HG02763 (cell line): Measurements from ENCODE around the gene VDAC1.

ENCODE experiments used
- ATAC-seq: cut with Tn5 transposase; IDR thresholded peaks from one replicate; pipeline ENCODE4 v1.9.1; 2021; ENCODE audit warnings: mild to moderate bottlenecking, moderate library complexity; ENCODE audit not compliant: unreplicated experiment

Gene VDAC1

GRCh38 chr5:134025786-134026185, 21.0 kb upstream of the VDAC1 start:
- no peak for ATAC-seq

- no peak for ATAC-seq
Observed at GRCh38 chr5:134024811-134025210, 20.0 kb upstream of the VDAC1 start.

- no peak for ATAC-seq
Observed at GRCh38 chr5:134022333-134022732, 17.6 kb upstream of the VDAC1 start.

- no peak for ATAC-seq
Observed at GRCh38 chr5:134020188-134020587, 15.4 kb upstream of the VDAC1 start.

- no peak for ATAC-seq
Observed at GRCh38 chr5:134019636-134020035, 14.9 kb upstream of the VDAC1 start.

- no peak for ATAC-seq
Observed at GRCh38 chr5:134018986-134019316, 14.2 kb upstream of the VDAC1 start.

GRCh38 chr5:134018154-134018985, 13.6 kb upstream of the VDAC1 start:
- ATAC-seq = no peak

GRCh38 chr5:134008266-134008749, 3.5 kb upstream of the VDAC1 start:
- no peak for ATAC-seq

- ATAC-seq = no peak
Observed at GRCh38 chr5:134007581-134008265, 2.9 kb upstream of the VDAC1 start.

- no peak for ATAC-seq
Observed at GRCh38 chr5:134006115-134006514, 1.3 kb upstream of the VDAC1 start.

GRCh38 chr5:134005417-134006061, 764 bp upstream of the VDAC1 start:
- ATAC-seq = no peak

- peak; percentile 39 for ATAC-seq
Observed at GRCh38 chr5:134003817-134004625, 754 bp downstream of the VDAC1 start.

GRCh38 chr5:134003064-134003816, 1.5 kb downstream of the VDAC1 start:
- no peak for ATAC-seq

GRCh38 chr5:134001938-134002731, 2.6 kb downstream of the VDAC1 start:
- ATAC-seq = no peak

GRCh38 chr5:134000696-134001453, 3.9 kb downstream of the VDAC1 start:
- no peak for ATAC-seq

- no peak for ATAC-seq
Observed at GRCh38 chr5:134000091-134000511, 4.7 kb downstream of the VDAC1 start.

- ATAC-seq = no peak
Observed at GRCh38 chr5:133998807-133999206, 6.0 kb downstream of the VDAC1 start.

GRCh38 chr5:133998042-133998441, 6.7 kb downstream of the VDAC1 start:
- no peak for ATAC-seq
